ENCODE measurements around the gene TMEM179B. TPM values are rescaled to one million over a fixed set of nuclear protein-coding genes. Genes with fewer than 3 reads are reported as not detected.

The TMEM179B gene
- total and polyA plus RNA-seq, 9 of the 15 experiments (the other 6 are each of a cell fraction or from before 2014, with no cell fraction given) = 27.7 to 105 (median 37.0) TPM

DNA sequence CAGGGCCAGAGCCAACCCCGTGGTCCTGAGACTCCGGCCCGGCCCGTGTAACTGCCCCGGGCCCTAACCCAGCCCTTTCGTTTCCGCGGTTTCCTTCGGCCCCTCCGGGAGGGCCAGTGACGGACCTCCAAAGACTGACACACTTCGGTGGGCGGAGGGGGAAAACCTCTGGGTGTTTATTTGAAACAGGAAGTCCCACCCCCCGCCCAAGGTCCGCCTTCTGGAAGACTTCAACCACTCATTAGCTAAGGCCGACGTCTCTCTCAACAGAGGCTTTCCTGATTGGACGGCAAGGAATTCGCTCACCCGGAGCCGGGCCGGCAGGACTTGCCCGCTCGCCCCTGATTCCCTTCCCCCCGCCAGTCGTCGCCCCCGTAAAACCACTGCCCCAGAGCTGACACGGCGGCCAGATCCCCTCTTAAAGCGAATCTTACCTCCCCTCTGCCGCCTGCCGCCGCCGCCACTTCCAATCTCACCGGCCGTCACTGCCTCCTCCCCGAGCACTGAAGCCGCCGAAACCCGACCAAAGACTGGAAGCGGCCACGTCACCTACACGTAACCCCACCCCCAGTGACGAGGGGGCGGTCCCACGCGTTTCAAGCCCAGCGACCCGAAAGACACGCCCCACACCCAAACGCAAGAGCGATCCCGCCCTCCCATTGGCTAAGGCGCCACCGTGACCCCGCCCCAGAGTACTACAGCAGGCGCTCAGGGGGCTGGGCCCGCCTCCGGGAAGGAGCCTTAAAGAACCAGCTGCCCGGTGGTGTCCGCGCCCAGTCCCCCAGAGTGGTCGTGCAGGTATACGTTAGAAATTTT lies 44.5 kb downstream of the TMEM179B start, which contains the start of gene STX5 (continued):
- TF ChIP-seq, protein P1, sequence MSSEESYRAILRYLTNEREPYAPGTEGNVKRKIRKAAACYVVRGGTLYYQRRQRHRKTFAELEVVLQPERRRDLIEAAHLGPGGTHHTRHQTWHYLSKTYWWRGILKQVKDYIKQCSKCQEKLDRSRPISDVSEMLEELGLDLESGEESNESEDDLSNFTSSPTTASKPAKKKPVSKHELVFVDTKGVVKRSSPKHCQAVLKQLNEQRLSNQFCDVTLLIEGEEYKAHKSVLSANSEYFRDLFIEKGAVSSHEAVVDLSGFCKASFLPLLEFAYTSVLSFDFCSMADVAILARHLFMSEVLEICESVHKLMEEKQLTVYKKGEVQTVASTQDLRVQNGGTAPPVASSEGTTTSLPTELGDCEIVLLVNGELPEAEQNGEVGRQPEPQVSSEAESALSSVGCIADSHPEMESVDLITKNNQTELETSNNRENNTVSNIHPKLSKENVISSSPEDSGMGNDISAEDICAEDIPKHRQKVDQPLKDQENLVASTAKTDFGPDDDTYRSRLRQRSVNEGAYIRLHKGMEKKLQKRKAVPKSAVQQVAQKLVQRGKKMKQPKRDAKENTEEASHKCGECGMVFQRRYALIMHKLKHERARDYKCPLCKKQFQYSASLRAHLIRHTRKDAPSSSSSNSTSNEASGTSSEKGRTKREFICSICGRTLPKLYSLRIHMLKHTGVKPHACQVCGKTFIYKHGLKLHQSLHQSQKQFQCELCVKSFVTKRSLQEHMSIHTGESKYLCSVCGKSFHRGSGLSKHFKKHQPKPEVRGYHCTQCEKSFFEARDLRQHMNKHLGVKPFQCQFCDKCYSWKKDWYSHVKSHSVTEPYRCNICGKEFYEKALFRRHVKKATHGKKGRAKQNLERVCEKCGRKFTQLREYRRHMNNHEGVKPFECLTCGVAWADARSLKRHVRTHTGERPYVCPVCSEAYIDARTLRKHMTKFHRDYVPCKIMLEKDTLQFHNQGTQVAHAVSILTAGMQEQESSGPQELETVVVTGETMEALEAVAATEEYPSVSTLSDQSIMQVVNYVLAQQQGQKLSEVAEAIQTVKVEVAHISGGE (CRISPR knock-in tag; IDR thresholded peaks at IDR 0.05) = peak in 1 of 3 experiments; percentile 90; a peak in 2 of 6 replicates
- TF ChIP-seq, protein P2, sequence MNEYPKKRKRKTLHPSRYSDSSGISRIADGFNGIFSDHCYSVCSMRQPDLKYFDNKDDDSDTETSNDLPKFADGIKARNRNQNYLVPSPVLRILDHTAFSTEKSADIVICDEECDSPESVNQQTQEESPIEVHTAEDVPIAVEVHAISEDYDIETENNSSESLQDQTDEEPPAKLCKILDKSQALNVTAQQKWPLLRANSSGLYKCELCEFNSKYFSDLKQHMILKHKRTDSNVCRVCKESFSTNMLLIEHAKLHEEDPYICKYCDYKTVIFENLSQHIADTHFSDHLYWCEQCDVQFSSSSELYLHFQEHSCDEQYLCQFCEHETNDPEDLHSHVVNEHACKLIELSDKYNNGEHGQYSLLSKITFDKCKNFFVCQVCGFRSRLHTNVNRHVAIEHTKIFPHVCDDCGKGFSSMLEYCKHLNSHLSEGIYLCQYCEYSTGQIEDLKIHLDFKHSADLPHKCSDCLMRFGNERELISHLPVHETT (CRISPR knock-in tag; conservative IDR thresholded peaks at IDR 0.05 in 1 of 2, IDR thresholded peaks at IDR 0.05 in 1 of 2) = no peak
- TF ChIP-seq ZNF174 (CRISPR knock-in tag; IDR thresholded peaks at IDR 0.05) (no peak), ELF2 (CRISPR knock-in tag; IDR thresholded peaks at IDR 0.05) (no peak), FOXK2 (conservative IDR thresholded peaks at IDR 0.05 in 1 of 2, IDR thresholded peaks at IDR 0.05 in 1 of 2; ENCODE audit: low read depth in 2 of 2) (peak; percentile 91 to 95), ZNF239 (CRISPR knock-in tag; IDR thresholded peaks at IDR 0.05) (no peak), GTF2A2 (tag; IDR thresholded peaks at IDR 0.05) (no peak), ETS2 (tag; IDR thresholded peaks at IDR 0.05; ENCODE audit: borderline replicate concordance, poor library complexity, severe bottlenecking) (no peak), PPARD (CRISPR knock-in tag; IDR thresholded peaks at IDR 0.05) (no peak), HMG20A (CRISPR knock-in tag; conservative IDR thresholded peaks at IDR 0.05) (no peak), ZNF12 (CRISPR knock-in tag; IDR thresholded peaks at IDR 0.05) (no peak; the same call in 1 of the 2 replicates), SMARCC2 (IDR thresholded peaks at IDR 0.05; ENCODE audit: low read depth) (no peak), ZSCAN32 (CRISPR knock-in tag; IDR thresholded peaks at IDR 0.05) (no peak), HDAC1 (IDR thresholded peaks at IDR 0.05) (peak in 1 of 2 experiments; percentile 36; a peak in 1 of 4 replicates)
- TF ChIP-seq, protein P3, sequence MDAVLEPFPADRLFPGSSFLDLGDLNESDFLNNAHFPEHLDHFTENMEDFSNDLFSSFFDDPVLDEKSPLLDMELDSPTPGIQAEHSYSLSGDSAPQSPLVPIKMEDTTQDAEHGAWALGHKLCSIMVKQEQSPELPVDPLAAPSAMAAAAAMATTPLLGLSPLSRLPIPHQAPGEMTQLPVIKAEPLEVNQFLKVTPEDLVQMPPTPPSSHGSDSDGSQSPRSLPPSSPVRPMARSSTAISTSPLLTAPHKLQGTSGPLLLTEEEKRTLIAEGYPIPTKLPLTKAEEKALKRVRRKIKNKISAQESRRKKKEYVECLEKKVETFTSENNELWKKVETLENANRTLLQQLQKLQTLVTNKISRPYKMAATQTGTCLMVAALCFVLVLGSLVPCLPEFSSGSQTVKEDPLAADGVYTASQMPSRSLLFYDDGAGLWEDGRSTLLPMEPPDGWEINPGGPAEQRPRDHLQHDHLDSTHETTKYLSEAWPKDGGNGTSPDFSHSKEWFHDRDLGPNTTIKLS (IDR thresholded peaks at IDR 0.05; ENCODE audit: borderline replicate concordance, low read depth) = peak; percentile 99
- TF ChIP-seq, protein P4, sequence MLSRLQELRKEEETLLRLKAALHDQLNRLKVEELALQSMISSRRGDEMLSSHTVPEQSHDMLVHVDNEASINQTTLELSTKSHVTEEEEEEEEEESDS (CRISPR knock-in tag; IDR thresholded peaks at IDR 0.05) = no peak
- TF ChIP-seq, protein P5, sequence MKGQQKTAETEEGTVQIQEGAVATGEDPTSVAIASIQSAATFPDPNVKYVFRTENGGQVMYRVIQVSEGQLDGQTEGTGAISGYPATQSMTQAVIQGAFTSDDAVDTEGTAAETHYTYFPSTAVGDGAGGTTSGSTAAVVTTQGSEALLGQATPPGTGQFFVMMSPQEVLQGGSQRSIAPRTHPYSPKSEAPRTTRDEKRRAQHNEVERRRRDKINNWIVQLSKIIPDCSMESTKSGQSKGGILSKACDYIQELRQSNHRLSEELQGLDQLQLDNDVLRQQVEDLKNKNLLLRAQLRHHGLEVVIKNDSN (CRISPR knock-in tag; IDR thresholded peaks at IDR 0.05) = peak; percentile 90
